Pancreas (tissue), 10 donors: ENCODE results near the gene FAF1. TPM values are rescaled to one million over a fixed set of nuclear protein-coding genes. Genes with fewer than 3 reads are reported as not detected.
A peak's percentile ranks its signal among the peaks of the same experiment; 100 is the strongest.

Experiments used
- ATAC-seq, 4 donors: fragments of 200-7000 bp; cut with Tn5 transposase; one replicate each; pipeline versions ENCODE4 v1.8.0 to v1.9.1; 2020; ENCODE audit warnings: mild to moderate bottlenecking in 4 of 4, moderate library complexity in 4 of 4
- DNase-seq, 6 donors: peaks; one replicate each; pipeline ENCODE4 v3.0.0-alpha.2; 2020
- FAIRE-seq: peaks from 2 replicates; lab custom pipeline; 2012; peaks lifted over from hg19 to GRCh38; lab: Jason Lieb, UNC
- H3K27ac ChIP-seq, 4 donors: fragments of 200-600 bp; sonication (generic); 1 replicate in 3 of 4; 2 replicates in 1 of 4; pipeline versions ENCODE4 v1.5.0 to v1.8.0; 2020
- H3K27me3 ChIP-seq, 4 donors: fragments of 200-600 bp; one replicate each; pipeline ENCODE4 v1.8.0; 2021
- H3K36me3 ChIP-seq, 3 donors: fragments of 200-600 bp; sonication (generic) in 1 of 3; one replicate each; pipeline versions ENCODE4 v1.5.0 to v1.8.0; 2020 to 2021
- H3K4me1 ChIP-seq, 3 donors: fragments of 200-600 bp; one replicate each; pipeline ENCODE4 v1.8.0; 2021
- H3K4me3 ChIP-seq, 4 donors: fragments of 200-600 bp; sonication (generic) in 2 of 4; one replicate each; pipeline versions ENCODE4 v1.5.0 to v1.8.0; 2020 to 2021
- H3K9me3 ChIP-seq, 4 donors: fragments of 200-600 bp; one replicate each; pipeline ENCODE4 v1.8.0; 2021
- CTCF ChIP-seq, 4 donors: fragments of 200-600 bp; sonication (generic) in 3 of 4; IDR thresholded peaks; one replicate each; pipeline versions ENCODE4 v1.5.0 to v1.8.0; 2021; ENCODE audit warnings: antibody characterized with exemption in 4 of 4
- WGBS, 2 donors: extraction: QIAGEN DNeasy Blood & Tissue Kit; methylation state at CpG; one replicate each; pipeline ENCODE4 v1.1.7; 2013; 5-methylcytosine and 5-hydroxymethylcytosine counted together
- intact Hi-C, 3 donors: fragments of 100-400 bp; cut with DNase I; formaldehyde crosslinking; loops; one replicate each; pipeline versions ENCODE4 v1.11.1 to v1.14.2; 2022
- polyA plus RNA-seq, 2 donors: library from polyadenylated mRNA; stranded (reverse); fragments of 200-250 nt; gene quantifications; one replicate each; pipeline ENCODE4 v1.2.3, GENCODE V29; 2013
- total RNA-seq, 6 donors: library from RNA; stranded (reverse); fragmentation: NEBNext Ultra II Directional in 4 of 6; extraction: Animal tissue kit (Norgen Biotek cat#: 25700) in 4 of 6; gene quantifications; one replicate each; pipeline versions ENCODE4 v1.2.1 to v1.2.4, GENCODE V29; 2021 to 2023
- donor health status: healthy with polysubstance abuse.
- donor health status: DM: no; HTN: no; CAD: no; lungs with moderate emphysema.
- donor health status: DM: no; HTN: no; CAD: no.
- donor health status: control.
- donor health status: control.
- donor health status: Bipolar disorder and iron deficiency.
- donor health status: DM: yes; HTN: yes; CAD: no.
- donor health status: DM: no; HTN: no; CAD: no.
- donor health status: DM: no; HTN: no; CAD: no.
- donor health status: DM: yes; HTN: yes; CAD: no.

Gene FAF1
- total and polyA plus RNA-seq, 8 donors = 13.9 to 46.6 (median 37.6) TPM

GRCh38 chr1:50603274-50604271 is 356.5 kb downstream of the FAF1 start:
- ATAC-seq (peak in 3 of 4 donors; percentile 16 to 55 (median 37)), DNase-seq (no peak), FAIRE-seq (no peak)
- H3K9me3 ChIP-seq = no peaks in the 10 kb centered on the region
- peaks cover 0 to 5% (median 0%) of the 10 kb centered on the region in 3 donors for H3K4me1 ChIP-seq
- intact Hi-C loops = no loop called here
- H3K36me3 ChIP-seq = no peaks in the 10 kb centered on the region
- no peak for TF ChIP-seq CTCF (IDR thresholded peaks at IDR 0.05)
- no peak overlapping the region for H3K27ac ChIP-seq
- H3K4me3 ChIP-seq = no peak overlapping the region
- no peaks in the 10 kb centered on the region for H3K27me3 ChIP-seq
- WGBS, 2 donors = 73 to 75% methylated on average over 7 of the region's 7 CpGs

- TF ChIP-seq CTCF (IDR thresholded peaks at IDR 0.05) = no peak
- FAIRE-seq = no peak
- Histone ChIP-seq H3K4me1 (peaks cover 0 to 5% (median 0%) of the 10 kb centered on the region in 3 donors), H3K27me3 (no peaks in the 10 kb centered on the region), H3K27ac (no peak overlapping the region), H3K36me3 (no peaks in the 10 kb centered on the region), H3K9me3 (no peaks in the 10 kb centered on the region), H3K4me3 (no peak overlapping the region)
- ATAC-seq = no peak
- intact Hi-C loops = no loop called here
- no peak for DNase-seq
Measured at GRCh38 chr1:50599546-50599945, 360.5 kb downstream of the FAF1 start.

GRCh38 chr1:50595874-50596273 is 364.2 kb downstream of the FAF1 start:
- Histone ChIP-seq H3K4me3 (no peak overlapping the region), H3K27ac (no peak overlapping the region), H3K4me1 (no peaks in the 10 kb centered on the region), H3K36me3 (no peaks in the 10 kb centered on the region), H3K27me3 (no peaks in the 10 kb centered on the region), H3K9me3 (no peaks in the 10 kb centered on the region)
- no peak for DNase-seq
- WGBS, 2 donors = 89 to 93% methylated on average over 8 of the region's 8 CpGs
- TF ChIP-seq CTCF (IDR thresholded peaks at IDR 0.05) = no peak
- no peak for ATAC-seq
- no peak for FAIRE-seq
- intact Hi-C loops = no loop called here

- Histone ChIP-seq H3K4me3 (no peak overlapping the region), H3K36me3 (no peaks in the 10 kb centered on the region), H3K27me3 (no peaks in the 10 kb centered on the region), H3K4me1 (no peaks in the 10 kb centered on the region), H3K27ac (no peak overlapping the region), H3K9me3 (no peaks in the 10 kb centered on the region)
- FAIRE-seq = no peak
- DNase-seq = no peak
- no peak for ATAC-seq
- WGBS, 2 donors = 84 to 86% methylated on average over 2 of the region's 2 CpGs
- intact Hi-C loops = no loop called here
- no peak for TF ChIP-seq CTCF (IDR thresholded peaks at IDR 0.05)
Measured at GRCh38 chr1:50593515-50593914, 366.6 kb downstream of the FAF1 start.

GRCh38 chr1:50591598-50591997 is 368.5 kb downstream of the FAF1 start:
- ATAC-seq (no peak), FAIRE-seq (no peak), DNase-seq (no peak)
- no peaks in the 10 kb centered on the region for H3K36me3 ChIP-seq
- no peak overlapping the region for H3K27ac ChIP-seq
- TF ChIP-seq CTCF (IDR thresholded peaks at IDR 0.05) = no peak
- H3K9me3 ChIP-seq = no peaks in the 10 kb centered on the region
- WGBS, 2 donors = 94 to 98% methylated on average over 4 of the region's 4 CpGs
- no peak overlapping the region for H3K4me3 ChIP-seq
- no peaks in the 10 kb centered on the region for H3K27me3 ChIP-seq
- intact Hi-C loops = no loop called here
- no peaks in the 10 kb centered on the region for H3K4me1 ChIP-seq
